H9 (cell line): ENCODE data around the gene MIEF2. TPM values are rescaled to one million over a fixed set of nuclear protein-coding genes. Genes with fewer than 3 reads are reported as not detected.

Source experiments
- DNase-seq: peaks from one replicate; pipeline ENCODE4 v3.0.0-alpha.2; 2017
- H2AFZ ChIP-seq: one replicate; pipeline ENCODE4 v1.6.1; 2013; ENCODE audit warnings: mild to moderate bottlenecking, low read length, control low read depth, moderate library complexity
- H2AK5ac ChIP-seq: 2 replicates; pipeline ENCODE4 v1.6.1; 2013; ENCODE audit warnings: low read length, control low read depth, mixed read lengths; ENCODE audit not compliant: insufficient read length
- H2BK120ac ChIP-seq: one replicate; pipeline ENCODE4 v1.6.1; 2013; ENCODE audit warnings: low read depth, mild to moderate bottlenecking, low read length, control low read depth, inconsistent platforms; ENCODE audit not compliant: poor library complexity, severe bottlenecking
- H2BK12ac ChIP-seq: 2 replicates; pipeline ENCODE4 v1.6.1; 2013; ENCODE audit warnings: low read length, control low read depth, mixed read lengths, low read depth; ENCODE audit not compliant: insufficient read length
- H2BK15ac ChIP-seq: 2 replicates; pipeline ENCODE4 v1.6.1; 2013; ENCODE audit warnings: low read depth, low read length, control low read depth
- H2BK20ac ChIP-seq: one replicate; pipeline ENCODE4 v1.6.1; 2013; ENCODE audit warnings: low read depth, mild to moderate bottlenecking, low read length, control low read depth, inconsistent platforms; ENCODE audit not compliant: poor library complexity, severe bottlenecking
- H2BK5ac ChIP-seq: 2 replicates; pipeline ENCODE4 v1.6.1; 2013; ENCODE audit warnings: low read length, control low read depth, mixed read lengths; ENCODE audit not compliant: insufficient read length
- H3K14ac ChIP-seq: 2 replicates; pipeline ENCODE4 v1.6.1; 2013; ENCODE audit warnings: low read length, control low read depth; ENCODE audit not compliant: insufficient read depth
- H3K18ac ChIP-seq: 2 replicates; pipeline ENCODE4 v1.6.1; 2013; ENCODE audit warnings: low read depth, mild to moderate bottlenecking, mixed read lengths, low read length, control low read depth; ENCODE audit not compliant: insufficient read length
- H3K23ac ChIP-seq: 2 replicates; pipeline ENCODE4 v1.6.1; 2013; ENCODE audit warnings: low read length, control low read depth, mixed read lengths, low read depth; ENCODE audit not compliant: insufficient read length
- H3K23me2 ChIP-seq: 2 replicates; pipeline ENCODE4 v1.6.1; 2013; ENCODE audit warnings: low read depth, mild to moderate bottlenecking, mixed read lengths, low read length, control low read depth; ENCODE audit not compliant: insufficient read length, poor library complexity, severe bottlenecking
- H3K27ac ChIP-seq: 2 replicates; pipeline ENCODE4 v1.5.1; 2013; ENCODE audit warnings: low read length, control low read depth, mixed read lengths, low read depth; ENCODE audit not compliant: insufficient read length
- H3K27me3 ChIP-seq: 2 replicates; pipeline ENCODE4 v1.6.1; 2013; ENCODE audit warnings: low read length, control low read depth, inconsistent platforms; ENCODE audit not compliant: insufficient read depth
- H3K4ac ChIP-seq: 2 replicates; pipeline ENCODE4 v1.6.1; 2013; ENCODE audit warnings: low read depth, mild to moderate bottlenecking, control low read depth, inconsistent platforms, low read length, moderate library complexity
- H3K4me1 ChIP-seq: 2 replicates; pipeline ENCODE4 v1.6.1; 2013; ENCODE audit warnings: low read length, control low read depth, inconsistent platforms; ENCODE audit not compliant: insufficient read depth
- H3K4me2 ChIP-seq: 2 replicates; pipeline ENCODE4 v1.6.1; 2013; ENCODE audit warnings: low read length, control low read depth, mixed read lengths; ENCODE audit not compliant: insufficient read length, insufficient read depth
- H3K56ac ChIP-seq: 2 replicates; pipeline ENCODE4 v1.6.1; 2013; ENCODE audit warnings: low read depth, mild to moderate bottlenecking, mixed read lengths, low read length, control low read depth; ENCODE audit not compliant: insufficient read length
- H3K79me1 ChIP-seq: 2 replicates; pipeline ENCODE4 v1.6.1; 2013; ENCODE audit warnings: low read depth, mild to moderate bottlenecking, moderate library complexity, low read length, control low read depth, inconsistent platforms; ENCODE audit not compliant: insufficient read depth, poor library complexity, severe bottlenecking
- H3K79me2 ChIP-seq: 2 replicates; pipeline ENCODE4 v1.6.1; 2013; ENCODE audit warnings: low read length, control low read depth, inconsistent platforms; ENCODE audit not compliant: insufficient read depth
- H3K9ac ChIP-seq: 2 replicates; pipeline ENCODE4 v1.6.1; 2013; ENCODE audit warnings: low read length, control low read depth, mixed read lengths; ENCODE audit not compliant: insufficient read length; ENCODE audit errors: extremely low read depth
- H3K9me3 ChIP-seq: one replicate; pipeline ENCODE4 v1.6.1; 2013; ENCODE audit warnings: low read depth, low read length, inconsistent platforms; ENCODE audit not compliant: control insufficient read depth
- H3T11ph ChIP-seq: one replicate; pipeline ENCODE4 v1.6.1; 2013; ENCODE audit warnings: mild to moderate bottlenecking, low read length, control low read depth, inconsistent platforms
- H4K20me1 ChIP-seq: one replicate; pipeline ENCODE4 v1.6.1; 2013; ENCODE audit not compliant: control insufficient read depth, insufficient read length, insufficient read depth
- H4K5ac ChIP-seq: 2 replicates; pipeline ENCODE4 v1.6.1; 2013; ENCODE audit warnings: low read depth, mild to moderate bottlenecking, mixed read lengths, low read length, control low read depth; ENCODE audit not compliant: insufficient read length
- H4K8ac ChIP-seq: replicated peaks from 2 replicates; pipeline ENCODE4 v1.6.1; 2013; ENCODE audit warnings: low read length, control low read depth, mixed read lengths, low read depth; ENCODE audit not compliant: insufficient read length
- H4K91ac ChIP-seq: 2 replicates; pipeline ENCODE4 v1.6.1; 2013; ENCODE audit warnings: low read depth, mild to moderate bottlenecking, moderate library complexity, mixed read lengths, low read length, control low read depth; ENCODE audit not compliant: insufficient read length
- H3K27ac Mint-ChIP-seq, 3 experiments: 2 replicates in 2 of 3; 3 replicates in 1 of 3; pipeline ENCODE4 v1.8.0; 2020 to 2021; ENCODE audit warnings: mixed read lengths in 3 of 3, mild to moderate bottlenecking in 1 of 3, moderate library complexity in 1 of 3
- H3K27me3 Mint-ChIP-seq: 2 replicates; pipeline ENCODE4 v1.8.0; 2021; ENCODE audit warnings: low read depth, mild to moderate bottlenecking, moderate library complexity, mixed read lengths
- H3K36me3 Mint-ChIP-seq, 3 experiments: 2 replicates in 2 of 3; 3 replicates in 1 of 3; pipeline ENCODE4 v1.8.0; 2020 to 2021; ENCODE audit warnings: low read depth in 3 of 3, mixed read lengths in 3 of 3; ENCODE audit not compliant: insufficient read depth in 1 of 3
- H3K4me1 Mint-ChIP-seq, 2 experiments: 2 replicates each; pipeline ENCODE4 v1.8.0; 2020; ENCODE audit warnings: mixed read lengths in 2 of 2
- H3K4me3 Mint-ChIP-seq, 2 experiments: 2 replicates in 1 of 2; 3 replicates in 1 of 2; pipeline ENCODE4 v1.8.0; 2020 to 2021; ENCODE audit warnings: mild to moderate bottlenecking in 2 of 2, mixed read lengths in 2 of 2, moderate library complexity in 1 of 2
- H3K9me3 Mint-ChIP-seq, 2 experiments: 2 replicates in 1 of 2; 3 replicates in 1 of 2; pipeline ENCODE4 v1.8.0; 2020; ENCODE audit warnings: mild to moderate bottlenecking in 2 of 2, mixed read lengths in 2 of 2, moderate library complexity in 1 of 2
- WGBS: extraction: QIAGEN DNeasy Blood & Tissue Kit; methylation state at CpG from one replicate; pipeline ENCODE4 v1.1.7; 2013; ENCODE audit warnings: missing lambda C conversion rate, low lambda C conversion rate, mixed read lengths; ENCODE audit not compliant: insufficient read length; ENCODE audit errors: extremely low coverage; 5-methylcytosine and 5-hydroxymethylcytosine counted together
- total RNA-seq: library from RNA; stranded (reverse); gene quantifications from 2 replicates; pipeline ENCODE4 v1.2.1, GENCODE V29; 2021
- TF ChIP-seq, protein P1 (sequence below): fragments of 200-600 bp; sonication (generic); conservative IDR thresholded peaks from 3 replicates; pipeline ENCODE4 v1.8.0; 2021; ENCODE audit warnings: antibody characterized with exemption, mild to moderate bottlenecking

The MIEF2 gene
- total RNA-seq, 1 experiment from 2014 or later, result 10.3 TPM

DNA sequence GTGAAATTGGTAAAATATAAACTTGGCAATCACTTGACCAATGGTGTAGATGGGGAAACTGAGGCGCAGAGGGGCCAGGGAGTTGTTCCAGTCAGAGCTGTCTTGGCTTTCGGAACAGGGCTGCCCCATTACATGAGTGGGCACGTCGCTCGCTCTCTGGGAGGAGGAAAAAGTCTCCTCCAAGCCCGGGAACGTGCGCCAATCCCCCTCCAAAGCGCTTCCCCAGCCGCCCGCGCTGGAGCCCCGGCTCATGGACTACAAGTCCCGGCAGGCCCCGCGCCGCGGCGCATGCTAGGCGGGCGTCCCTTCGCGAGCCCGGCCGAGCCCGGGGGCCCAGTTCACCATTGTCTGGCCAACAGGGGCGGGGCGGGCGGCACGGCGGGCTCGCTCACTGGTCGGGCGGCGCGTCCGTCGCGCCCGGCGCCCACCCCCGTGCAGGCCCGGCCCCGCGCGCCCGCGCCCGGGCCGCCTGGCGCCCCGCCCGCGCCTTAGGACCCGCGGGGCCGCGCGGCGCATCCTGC is 35.3 kb upstream of the MIEF2 start, which contains the start of gene LLGL1:
LLGL1 (plus strand) TSS at position 515 of the 521 bp plus-strand sequence. CDS start 48 bp downstream, outside the sequence.
- Histone ChIP-seq H3K27me3 (no peaks in the 10 kb centered on the region), H4K20me1 (no peaks in the 10 kb centered on the region), H3K9ac (peak within 1 kb of the TSS; percentile 84), H4K8ac (no peak within 1 kb of the TSS), H4K91ac (no peak within 1 kb of the TSS), H2BK15ac (no peak within 1 kb of the TSS), H3K14ac (peak within 1 kb of the TSS; percentile 94), H3K79me1 (peaks cover 9% of the 10 kb centered on the region), H3K18ac (peak within 1 kb of the TSS; percentile 88), H3K27ac (peak within 1 kb of the TSS; percentile 93), H2BK5ac (no peak within 1 kb of the TSS), H2AK5ac (no peak within 1 kb of the TSS), H3K56ac (no peak within 1 kb of the TSS), H3K4ac (no peak within 1 kb of the TSS; the same call in 1 of the 2 replicates), H3K23ac (no peak within 1 kb of the TSS), H3K9me3 (no peaks in the 10 kb centered on the region), H3K4me1 (peaks cover 3% of the 10 kb centered on the region; the same call in 1 of the 2 replicates), H3T11ph (peak within 1 kb of the TSS; percentile 11), H3K79me2 (peaks cover 23% of the 10 kb centered on the region; the same call in 1 of the 2 replicates), H2AFZ (no peak within 1 kb of the TSS), H3K23me2 (peaks cover 11% of the 10 kb centered on the region), H2BK12ac (peak within 1 kb of the TSS; percentile 18), H2BK20ac (no peak within 1 kb of the TSS), H3K4me2 (peak within 1 kb of the TSS; percentile 99), H4K5ac (no peak within 1 kb of the TSS), H2BK120ac (no peak within 1 kb of the TSS)
- Mint-ChIP-seq H3K9me3 (no peaks in the 10 kb centered on the region; a peak in 1 of 5 replicates), H3K36me3 (peaks cover 2 to 5% (median 4%) of the 10 kb centered on the region in 3 experiments; a peak in 3 of 7 replicates), H3K27ac (peak within 1 kb of the TSS; percentile 100), H3K27me3 (no peaks in the 10 kb centered on the region), H3K4me1 (peaks cover 22 to 28% of the 10 kb centered on the region in 2 experiments), H3K4me3 (peak within 1 kb of the TSS; percentile 96 to 98)
- peak; percentile 98 for DNase-seq
- TF ChIP-seq, protein P1, sequence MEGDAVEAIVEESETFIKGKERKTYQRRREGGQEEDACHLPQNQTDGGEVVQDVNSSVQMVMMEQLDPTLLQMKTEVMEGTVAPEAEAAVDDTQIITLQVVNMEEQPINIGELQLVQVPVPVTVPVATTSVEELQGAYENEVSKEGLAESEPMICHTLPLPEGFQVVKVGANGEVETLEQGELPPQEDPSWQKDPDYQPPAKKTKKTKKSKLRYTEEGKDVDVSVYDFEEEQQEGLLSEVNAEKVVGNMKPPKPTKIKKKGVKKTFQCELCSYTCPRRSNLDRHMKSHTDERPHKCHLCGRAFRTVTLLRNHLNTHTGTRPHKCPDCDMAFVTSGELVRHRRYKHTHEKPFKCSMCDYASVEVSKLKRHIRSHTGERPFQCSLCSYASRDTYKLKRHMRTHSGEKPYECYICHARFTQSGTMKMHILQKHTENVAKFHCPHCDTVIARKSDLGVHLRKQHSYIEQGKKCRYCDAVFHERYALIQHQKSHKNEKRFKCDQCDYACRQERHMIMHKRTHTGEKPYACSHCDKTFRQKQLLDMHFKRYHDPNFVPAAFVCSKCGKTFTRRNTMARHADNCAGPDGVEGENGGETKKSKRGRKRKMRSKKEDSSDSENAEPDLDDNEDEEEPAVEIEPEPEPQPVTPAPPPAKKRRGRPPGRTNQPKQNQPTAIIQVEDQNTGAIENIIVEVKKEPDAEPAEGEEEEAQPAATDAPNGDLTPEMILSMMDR, result no peak
- no CpG with 5 or more reads among the region's 60 CpGs for WGBS
